Cardiac muscle cell (in vitro differentiated cells and primary cell): ENCODE results near the gene BICD1. TPM values are rescaled to one million over a fixed set of nuclear protein-coding genes. Genes with fewer than 3 reads are reported as not detected.

Experiments used
- DNase-seq, 2 donors: peaks; one replicate each; pipeline versions ENCODE4 v3.0.0 to v3.0.0-alpha.2; 2010 to 2017; ENCODE audit warnings: low read depth in 1 of 2, low spot score in 1 of 2
- H3K27ac ChIP-seq: fragments of 200-600 bp; sonication (generic); 2 replicates; pipeline ENCODE4 v1.5.1; 2016
- H3K27me3 ChIP-seq: fragments of 200-600 bp; sonication (generic); 2 replicates; pipeline ENCODE4 v1.6.0; 2016; ENCODE audit warnings: control low read depth
- H3K36me3 ChIP-seq: fragments of 200-600 bp; sonication (generic); 2 replicates; pipeline ENCODE4 v1.5.1; 2016; ENCODE audit warnings: control low read depth
- H3K4me1 ChIP-seq: fragments of 200-600 bp; sonication (generic); 2 replicates; pipeline ENCODE4 v1.8.1; 2017; ENCODE audit warnings: low read depth, mild to moderate bottlenecking, mixed run types
- H3K4me3 ChIP-seq: fragments of 200-600 bp; sonication (generic); 2 replicates; pipeline ENCODE4 v1.5.1; 2016; ENCODE audit warnings: mild to moderate bottlenecking
- H3K9me3 ChIP-seq: fragments of 200-600 bp; sonication (generic); 2 replicates; pipeline ENCODE4 v1.5.1; 2017; ENCODE audit warnings: low read depth, mild to moderate bottlenecking, control low read depth
- polyA plus RNA-seq: library from polyadenylated mRNA; unstranded; fragments of >200 nt; fragmentation: Nextera tagmentation; extraction: Ambion mirVana; gene quantifications from 2 replicates; pipeline ENCODE4 v1.2.1, GENCODE V29; 2016
- total RNA-seq: library from RNA; depleted of rRNA; stranded (reverse); fragments of >200 nt; gene quantifications from 2 replicates; pipeline ENCODE4 v1.2.3, GENCODE V29; 2016
- TF ChIP-seq, protein P1 (sequence below): IDR thresholded peaks from 2 replicates; pipeline ENCODE4 v1.5.1; 2012; ENCODE audit warnings: low read depth, mild to moderate bottlenecking, low read length

BICD1 gene
- total and polyA plus RNA-seq, 2 experiments from 2014 or later: 13.3 to 16.6 TPM

DNA sequence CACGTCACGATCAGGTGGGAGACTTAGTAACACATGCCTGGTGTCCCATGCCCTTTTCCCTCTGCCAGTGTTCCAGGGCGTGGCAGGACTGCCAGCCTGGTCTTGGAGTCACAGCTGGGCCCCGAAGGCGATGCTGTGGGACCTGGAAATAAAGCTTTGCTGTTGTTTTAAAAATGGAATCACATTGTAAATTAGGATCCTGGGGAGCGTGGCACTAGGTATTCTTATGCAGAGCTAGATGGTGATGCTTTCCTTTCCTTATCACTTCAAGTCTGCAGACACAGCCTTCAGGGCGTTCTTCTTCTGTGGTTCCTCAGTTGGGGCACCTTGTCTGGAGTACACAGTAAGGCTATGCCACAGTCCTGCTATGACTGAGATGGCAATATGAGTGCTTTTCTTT lies 64.6 kb downstream of the BICD1 start:
- Histone ChIP-seq H3K4me1 (peaks cover 9% of the 10 kb centered on the region), H3K27ac (no peak overlapping the region), H3K36me3 (no peaks in the 10 kb centered on the region), H3K27me3 (no peaks in the 10 kb centered on the region), H3K4me3 (no peak overlapping the region), H3K9me3 (no peaks in the 10 kb centered on the region)
- TF ChIP-seq, protein P1, sequence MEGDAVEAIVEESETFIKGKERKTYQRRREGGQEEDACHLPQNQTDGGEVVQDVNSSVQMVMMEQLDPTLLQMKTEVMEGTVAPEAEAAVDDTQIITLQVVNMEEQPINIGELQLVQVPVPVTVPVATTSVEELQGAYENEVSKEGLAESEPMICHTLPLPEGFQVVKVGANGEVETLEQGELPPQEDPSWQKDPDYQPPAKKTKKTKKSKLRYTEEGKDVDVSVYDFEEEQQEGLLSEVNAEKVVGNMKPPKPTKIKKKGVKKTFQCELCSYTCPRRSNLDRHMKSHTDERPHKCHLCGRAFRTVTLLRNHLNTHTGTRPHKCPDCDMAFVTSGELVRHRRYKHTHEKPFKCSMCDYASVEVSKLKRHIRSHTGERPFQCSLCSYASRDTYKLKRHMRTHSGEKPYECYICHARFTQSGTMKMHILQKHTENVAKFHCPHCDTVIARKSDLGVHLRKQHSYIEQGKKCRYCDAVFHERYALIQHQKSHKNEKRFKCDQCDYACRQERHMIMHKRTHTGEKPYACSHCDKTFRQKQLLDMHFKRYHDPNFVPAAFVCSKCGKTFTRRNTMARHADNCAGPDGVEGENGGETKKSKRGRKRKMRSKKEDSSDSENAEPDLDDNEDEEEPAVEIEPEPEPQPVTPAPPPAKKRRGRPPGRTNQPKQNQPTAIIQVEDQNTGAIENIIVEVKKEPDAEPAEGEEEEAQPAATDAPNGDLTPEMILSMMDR: no peak
- no peak for DNase-seq

DNA sequence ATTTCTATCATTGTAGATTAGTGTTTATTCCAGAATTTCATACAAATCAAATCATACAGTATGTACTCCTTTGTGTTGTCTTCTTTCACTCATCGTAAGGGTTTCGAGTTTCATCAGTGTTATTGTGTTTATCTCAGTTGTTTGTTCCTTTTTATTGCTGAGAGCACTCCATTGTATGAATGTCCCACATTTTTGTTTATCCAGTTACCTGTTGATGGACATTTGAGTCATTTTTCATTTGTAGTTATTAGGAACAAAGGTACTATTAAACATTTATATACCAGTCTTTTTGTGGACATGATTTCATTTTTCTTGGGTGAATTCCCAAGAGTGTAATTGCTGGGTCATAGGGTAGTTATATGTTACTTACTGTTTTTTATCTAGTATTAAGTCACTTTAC lies 70.0 kb downstream of the BICD1 start:
- DNase-seq: no peak
- TF ChIP-seq, protein P1: no peak

DNA sequence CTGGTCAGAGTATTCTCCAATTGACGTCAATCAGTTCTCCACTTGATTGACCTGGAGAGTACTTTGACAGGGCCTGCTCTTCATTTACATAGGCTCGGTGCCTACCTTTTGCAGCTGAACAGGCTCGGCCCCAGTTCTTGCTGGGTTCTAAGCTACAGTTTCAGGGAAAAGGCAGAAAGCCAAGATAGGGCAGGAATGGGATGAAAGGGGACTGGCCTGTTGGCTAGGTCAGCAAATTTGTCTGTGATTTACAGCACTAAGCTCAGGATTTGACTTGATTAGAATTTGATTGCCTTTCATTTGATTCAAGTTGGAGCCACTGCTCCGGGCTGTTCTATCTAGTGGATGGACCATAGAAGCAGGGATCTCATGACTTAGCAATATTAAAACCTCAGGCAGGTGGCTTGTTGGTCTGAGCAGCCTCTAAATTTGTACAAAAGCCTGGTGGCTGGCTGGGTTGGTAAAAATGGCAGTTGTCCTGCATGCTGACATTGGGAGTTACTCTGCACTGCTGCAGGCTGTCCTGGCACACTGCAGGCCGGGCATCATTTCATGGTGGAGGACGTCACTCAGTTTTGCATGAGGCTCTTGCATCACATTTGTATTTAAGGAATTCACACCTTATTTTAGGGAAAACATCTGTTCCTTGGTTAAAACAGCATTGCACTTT lies 71.8 kb downstream of the BICD1 start:
- TF ChIP-seq, protein P1: no peak
- DNase-seq: no peak
- Histone ChIP-seq H3K9me3 (no peaks in the 10 kb centered on the region), H3K36me3 (no peaks in the 10 kb centered on the region), H3K4me1 (peaks cover 9% of the 10 kb centered on the region), H3K4me3 (no peak overlapping the region), H3K27me3 (no peaks in the 10 kb centered on the region), H3K27ac (no peak overlapping the region)

More for the DNA sequence above, 70.0 kb downstream of the BICD1 start:
- H3K4me3 ChIP-seq: no peak overlapping the region
- no peaks in the 10 kb centered on the region for H3K27me3 ChIP-seq
- H3K27ac ChIP-seq: no peak overlapping the region
- H3K36me3 ChIP-seq: no peaks in the 10 kb centered on the region
- peaks cover 18% of the 10 kb centered on the region for H3K4me1 ChIP-seq
- H3K9me3 ChIP-seq: no peaks in the 10 kb centered on the region

GRCh38 chr12:32179011-32179395 lies 72.4 kb downstream of the BICD1 start:
- no peaks in the 10 kb centered on the region for H3K36me3 ChIP-seq
- H3K27ac ChIP-seq: no peak overlapping the region
- TF ChIP-seq, protein P1: no peak
- H3K4me1 ChIP-seq: peaks cover 9% of the 10 kb centered on the region
- no peaks in the 10 kb centered on the region for H3K9me3 ChIP-seq
- no peaks in the 10 kb centered on the region for H3K27me3 ChIP-seq
- no peak overlapping the region for H3K4me3 ChIP-seq
- no peak for DNase-seq

DNA sequence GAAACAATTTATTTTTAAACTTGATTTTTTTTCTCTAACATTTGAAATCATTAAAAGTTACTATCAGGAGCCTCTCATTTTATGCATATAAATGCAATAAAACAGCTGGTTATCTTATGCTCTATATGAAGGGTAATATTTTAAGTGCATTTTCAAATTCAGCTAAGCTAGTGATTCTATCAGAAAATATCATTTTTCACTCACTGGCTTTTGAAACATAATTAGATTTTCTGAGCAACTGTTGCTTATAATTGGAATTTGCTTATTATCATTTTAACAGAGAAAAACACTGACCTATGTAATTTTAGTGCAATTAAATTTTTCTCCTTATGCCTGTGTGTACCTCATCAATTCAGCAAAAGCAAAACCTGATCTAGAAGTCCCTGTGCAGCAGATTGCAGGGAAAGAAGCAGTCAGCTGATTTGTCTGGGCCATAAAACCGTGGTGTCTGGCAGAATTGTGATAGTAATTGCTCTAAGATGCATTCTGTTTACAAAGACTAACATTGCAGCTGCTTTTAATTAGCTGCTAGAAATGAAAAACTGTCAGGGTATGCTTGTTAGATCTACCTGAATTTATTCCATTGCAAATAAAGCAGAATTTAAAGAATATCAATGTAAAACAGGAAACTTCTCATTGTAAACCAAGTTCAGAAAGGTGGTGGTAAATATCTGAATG lies 75.0 kb downstream of the BICD1 start:
- no peak for DNase-seq
- Histone ChIP-seq H3K36me3 (no peaks in the 10 kb centered on the region), H3K9me3 (no peaks in the 10 kb centered on the region), H3K27ac (no peak overlapping the region), H3K4me1 (peaks cover 9% of the 10 kb centered on the region), H3K4me3 (no peak overlapping the region), H3K27me3 (no peaks in the 10 kb centered on the region)
- TF ChIP-seq, protein P1: no peak
